ENCODE data around the gene UBFD1. TPM values are rescaled to one million over a fixed set of nuclear protein-coding genes. Genes with fewer than 3 reads are reported as not detected.

Gene UBFD1
- total RNA-seq, 1 donor from 2014 or later, result 55.0 TPM

GRCh38 chr16:23518435-23518891, 39.1 kb upstream of the UBFD1 start:
- H3K4me1 Mint-ChIP-seq (ENCODE audit: low read depth), result peaks cover 29% of the 10 kb centered on the region
- intact Hi-C loops (cut with micrococcal nuclease), result no loop called here
- no peak overlapping the region for H3K4me3 Mint-ChIP-seq
- no peak for DNase-seq (ENCODE audit: low spot score)
- no peaks in the 10 kb centered on the region for H3K27me3 Mint-ChIP-seq (ENCODE audit: insufficient read depth)
- H3K9me3 Mint-ChIP-seq, result no peaks in the 10 kb centered on the region
- H3K36me3 Mint-ChIP-seq (ENCODE audit: low read depth), result peaks cover 35% of the 10 kb centered on the region
- no peak overlapping the region for H3K27ac Mint-ChIP-seq

- Mint-ChIP-seq H3K27ac (no peak overlapping the region), H3K4me1 (ENCODE audit: low read depth) (peaks cover 27% of the 10 kb centered on the region), H3K36me3 (ENCODE audit: low read depth) (peaks cover 38% of the 10 kb centered on the region), H3K27me3 (ENCODE audit: insufficient read depth) (no peaks in the 10 kb centered on the region), H3K9me3 (no peaks in the 10 kb centered on the region), H3K4me3 (no peak overlapping the region)
- intact Hi-C loops (cut with micrococcal nuclease), result no loop called here
- no peak for DNase-seq (ENCODE audit: low spot score)
These were observed 38.2 kb upstream of the UBFD1 start for GRCh38 chr16:23519282-23519681.

GRCh38 chr16:23520500-23520899, 37.0 kb upstream of the UBFD1 start:
- intact Hi-C loops (cut with micrococcal nuclease), result no loop called here
- Mint-ChIP-seq H3K36me3 (ENCODE audit: low read depth) (peaks cover 40% of the 10 kb centered on the region), H3K27me3 (ENCODE audit: insufficient read depth) (no peaks in the 10 kb centered on the region), H3K4me3 (no peak overlapping the region), H3K4me1 (ENCODE audit: low read depth) (peaks cover 17% of the 10 kb centered on the region), H3K9me3 (no peaks in the 10 kb centered on the region), H3K27ac (no peak overlapping the region)
- no peak for DNase-seq (ENCODE audit: low spot score)

GRCh38 chr16:23521037-23521743, 36.3 kb upstream of the UBFD1 start:
- no peak overlapping the region for H3K27ac Mint-ChIP-seq
- H3K4me1 Mint-ChIP-seq (ENCODE audit: low read depth), result peaks cover 11% of the 10 kb centered on the region
- H3K27me3 Mint-ChIP-seq (ENCODE audit: insufficient read depth), result no peaks in the 10 kb centered on the region
- intact Hi-C loops (cut with micrococcal nuclease), result no loop called here
- peaks cover 38% of the 10 kb centered on the region for H3K36me3 Mint-ChIP-seq (ENCODE audit: low read depth)
- H3K4me3 Mint-ChIP-seq, result no peak overlapping the region
- DNase-seq (ENCODE audit: low spot score), result no peak
- no peaks in the 10 kb centered on the region for H3K9me3 Mint-ChIP-seq

GRCh38 chr16:23521965-23522364, 35.6 kb upstream of the UBFD1 start:
- Mint-ChIP-seq H3K27ac (no peak overlapping the region), H3K4me3 (no peak overlapping the region), H3K27me3 (ENCODE audit: insufficient read depth) (no peaks in the 10 kb centered on the region), H3K4me1 (ENCODE audit: low read depth) (peaks cover 6% of the 10 kb centered on the region), H3K36me3 (ENCODE audit: low read depth) (peaks cover 34% of the 10 kb centered on the region), H3K9me3 (no peaks in the 10 kb centered on the region)
- intact Hi-C loops (cut with micrococcal nuclease), result no loop called here
- no peak for DNase-seq (ENCODE audit: low spot score)

- Mint-ChIP-seq H3K9me3 (no peaks in the 10 kb centered on the region), H3K36me3 (ENCODE audit: low read depth) (peaks cover 32% of the 10 kb centered on the region), H3K4me1 (ENCODE audit: low read depth) (peaks cover 4% of the 10 kb centered on the region), H3K27ac (no peak overlapping the region), H3K4me3 (no peak overlapping the region), H3K27me3 (ENCODE audit: insufficient read depth) (no peaks in the 10 kb centered on the region)
- intact Hi-C loops (cut with micrococcal nuclease), result no loop called here
- DNase-seq (ENCODE audit: low spot score), result no peak
These were observed 34.2 kb upstream of the UBFD1 start for GRCh38 chr16:23523321-23523720.

- no peaks in the 10 kb centered on the region for H3K27me3 Mint-ChIP-seq (ENCODE audit: insufficient read depth)
- peaks cover 34% of the 10 kb centered on the region for H3K36me3 Mint-ChIP-seq (ENCODE audit: low read depth)
- no peaks in the 10 kb centered on the region for H3K4me1 Mint-ChIP-seq (ENCODE audit: low read depth)
These were observed 33.6 kb upstream of the UBFD1 start for GRCh38 chr16:23523876-23524385.

GRCh38 chr16:23524886-23525285, 32.6 kb upstream of the UBFD1 start:
- Mint-ChIP-seq H3K4me3 (no peak overlapping the region), H3K36me3 (ENCODE audit: low read depth) (peaks cover 28% of the 10 kb centered on the region), H3K27me3 (ENCODE audit: insufficient read depth) (no peaks in the 10 kb centered on the region), H3K4me1 (ENCODE audit: low read depth) (no peaks in the 10 kb centered on the region), H3K9me3 (no peaks in the 10 kb centered on the region), H3K27ac (no peak overlapping the region)
- intact Hi-C loops (cut with micrococcal nuclease), result no loop called here
- DNase-seq (ENCODE audit: low spot score), result no peak

More at GRCh38 chr16:23523876-23524385, 33.6 kb upstream of the UBFD1 start:
- H3K4me3 Mint-ChIP-seq, result no peak overlapping the region
- intact Hi-C loops (cut with micrococcal nuclease), result no loop called here
- no peak for DNase-seq (ENCODE audit: low spot score)
- H3K27ac Mint-ChIP-seq, result no peak overlapping the region
- H3K9me3 Mint-ChIP-seq, result no peaks in the 10 kb centered on the region

GRCh38 chr16:23527961-23528643, 29.4 kb upstream of the UBFD1 start:
- Mint-ChIP-seq H3K4me3 (no peak overlapping the region), H3K27me3 (ENCODE audit: insufficient read depth) (no peaks in the 10 kb centered on the region), H3K36me3 (ENCODE audit: low read depth) (peaks cover 18% of the 10 kb centered on the region), H3K4me1 (ENCODE audit: low read depth) (no peaks in the 10 kb centered on the region), H3K9me3 (no peaks in the 10 kb centered on the region), H3K27ac (no peak overlapping the region)
- DNase-seq (ENCODE audit: low spot score), result no peak
- intact Hi-C loops (cut with micrococcal nuclease), result no loop called here

GRCh38 chr16:23528644-23529310, 28.8 kb upstream of the UBFD1 start:
- no peaks in the 10 kb centered on the region for H3K4me1 Mint-ChIP-seq (ENCODE audit: low read depth)
- H3K27ac Mint-ChIP-seq, result no peak overlapping the region
- DNase-seq (ENCODE audit: low spot score), result no peak
- intact Hi-C loops (cut with micrococcal nuclease), result no loop called here
- H3K36me3 Mint-ChIP-seq (ENCODE audit: low read depth), result peaks cover 17% of the 10 kb centered on the region
- no peak overlapping the region for H3K4me3 Mint-ChIP-seq
- H3K27me3 Mint-ChIP-seq (ENCODE audit: insufficient read depth), result no peaks in the 10 kb centered on the region
- no peaks in the 10 kb centered on the region for H3K9me3 Mint-ChIP-seq

- intact Hi-C loops (cut with micrococcal nuclease), result no loop called here
- peaks cover 19% of the 10 kb centered on the region for H3K36me3 Mint-ChIP-seq (ENCODE audit: low read depth)
- H3K4me1 Mint-ChIP-seq (ENCODE audit: low read depth), result no peaks in the 10 kb centered on the region
- no peaks in the 10 kb centered on the region for H3K27me3 Mint-ChIP-seq (ENCODE audit: insufficient read depth)
- no peaks in the 10 kb centered on the region for H3K9me3 Mint-ChIP-seq
- no peak overlapping the region for H3K4me3 Mint-ChIP-seq
- DNase-seq (ENCODE audit: low spot score), result no peak
- no peak overlapping the region for H3K27ac Mint-ChIP-seq
These were observed 27.5 kb upstream of the UBFD1 start for GRCh38 chr16:23530062-23530461.

- intact Hi-C loops (cut with micrococcal nuclease), result no loop called here
- Mint-ChIP-seq H3K4me3 (no peak overlapping the region), H3K9me3 (no peaks in the 10 kb centered on the region)
These were observed 25.1 kb upstream of the UBFD1 start for GRCh38 chr16:23532448-23532847.

More at GRCh38 chr16:23532448-23532847, 25.1 kb upstream of the UBFD1 start:
- Mint-ChIP-seq H3K27me3 (ENCODE audit: insufficient read depth) (no peaks in the 10 kb centered on the region), H3K36me3 (ENCODE audit: low read depth) (peaks cover 18% of the 10 kb centered on the region), H3K27ac (no peak overlapping the region), H3K4me1 (ENCODE audit: low read depth) (no peaks in the 10 kb centered on the region)
- DNase-seq (ENCODE audit: low spot score), result no peak
